ENCODE data around the gene KRTAP10-1. TPM values are rescaled to one million over a fixed set of nuclear protein-coding genes. Genes with fewer than 3 reads are reported as not detected.

KRTAP10-1 gene
- total RNA-seq, 1 donor from 2014 or later: not detected

- DNase-seq (ENCODE audit: low read depth in 2 of 2): no peak
Measured at GRCh38 chr21:44516342-44516741, 23.7 kb downstream of the KRTAP10-1 start.

GRCh38 chr21:44515359-44516165, 24.4 kb downstream of the KRTAP10-1 start:
- no peak for DNase-seq (ENCODE audit: low read depth in 2 of 2)

- no peak for DNase-seq (ENCODE audit: low read depth in 2 of 2)
Measured at GRCh38 chr21:44514746-44515358, 25.1 kb downstream of the KRTAP10-1 start.

- DNase-seq (ENCODE audit: low read depth in 2 of 2): no peak
Measured at GRCh38 chr21:44514218-44514520, 25.8 kb downstream of the KRTAP10-1 start.

GRCh38 chr21:44513389-44514217, 26.4 kb downstream of the KRTAP10-1 start:
- DNase-seq (ENCODE audit: low read depth in 2 of 2): no peak

GRCh38 chr21:44512496-44513388, 27.3 kb downstream of the KRTAP10-1 start:
- no peak for DNase-seq (ENCODE audit: low read depth in 2 of 2)

- DNase-seq (ENCODE audit: low read depth in 2 of 2): no peak
Measured at GRCh38 chr21:44511938-44512275, 28.1 kb downstream of the KRTAP10-1 start.

GRCh38 chr21:44511219-44511937, 28.6 kb downstream of the KRTAP10-1 start:
- no peak for DNase-seq (ENCODE audit: low read depth in 2 of 2)

GRCh38 chr21:44510508-44511218, 29.3 kb downstream of the KRTAP10-1 start:
- DNase-seq (ENCODE audit: low read depth in 2 of 2): peak; percentile 44 to 75

GRCh38 chr21:44510109-44510507, 29.9 kb downstream of the KRTAP10-1 start:
- no peak for DNase-seq (ENCODE audit: low read depth in 2 of 2)

- DNase-seq (ENCODE audit: low read depth in 2 of 2): peak; percentile 7 to 16
Measured at GRCh38 chr21:44509539-44509938, 30.5 kb downstream of the KRTAP10-1 start.

- DNase-seq (ENCODE audit: low read depth in 2 of 2): peak in 1 of 2 donors; percentile 51
Measured at GRCh38 chr21:44508711-44509445, 31.1 kb downstream of the KRTAP10-1 start.

- DNase-seq (ENCODE audit: low read depth in 2 of 2): peak in 1 of 2 donors; percentile 27
Measured at GRCh38 chr21:44508426-44508710, 31.6 kb downstream of the KRTAP10-1 start.

GRCh38 chr21:44507673-44508425, 32.1 kb downstream of the KRTAP10-1 start:
- no peak for DNase-seq (ENCODE audit: low read depth in 2 of 2)

GRCh38 chr21:44506279-44507255, 33.4 kb downstream of the KRTAP10-1 start:
- no peak for DNase-seq (ENCODE audit: low read depth in 2 of 2)

- peak in 1 of 2 donors; percentile 47 for DNase-seq (ENCODE audit: low read depth in 2 of 2)
Measured at GRCh38 chr21:44505673-44506278, 34.2 kb downstream of the KRTAP10-1 start.

GRCh38 chr21:44503901-44504399, 36.0 kb downstream of the KRTAP10-1 start:
- DNase-seq (ENCODE audit: low read depth in 2 of 2): no peak
